Skeletal muscle satellite cell (primary cell): ENCODE measurements around the gene SMURF2.
"Not testable (repeated sequence)": the region's sequence is repeated elsewhere in the genome, so short reads cannot be mapped to it uniquely, and the experiment has no call there.

Experiments used
- H3K27me3 ChIP-seq: 2 replicates; pipeline ENCODE4 v1.7.0; 2013; ENCODE audit warnings: low read length; ENCODE audit not compliant: control insufficient read depth, insufficient read depth
- H3K36me3 ChIP-seq: 2 replicates; pipeline ENCODE4 v1.7.0; 2013; ENCODE audit warnings: mild to moderate bottlenecking, control low read depth, low read length; ENCODE audit not compliant: insufficient read depth
- H3K4me1 ChIP-seq: 2 replicates; pipeline ENCODE4 v1.7.0; 2013; ENCODE audit warnings: low read length; ENCODE audit not compliant: control insufficient read depth, insufficient read depth
- H3K4me2 ChIP-seq: 2 replicates; pipeline ENCODE4 v1.7.0; 2013; ENCODE audit warnings: mild to moderate bottlenecking, low read length
- H3K4me3 ChIP-seq: 2 replicates; pipeline ENCODE4 v1.7.0; 2013; ENCODE audit warnings: low read length
- H3K9ac ChIP-seq: 2 replicates; pipeline ENCODE4 v1.7.0; 2013; ENCODE audit warnings: mild to moderate bottlenecking, low read depth, low read length, moderate library complexity
- H3K9me3 ChIP-seq: replicated peaks from 2 replicates; pipeline ENCODE4 v1.7.0; 2013; ENCODE audit warnings: mild to moderate bottlenecking, control low read depth, low read length

Gene SMURF2

GRCh38 chr17:64687376-64687775 is 25.3 kb upstream of the SMURF2 start:
- no peaks in the 10 kb centered on the region for H3K36me3 ChIP-seq
- no peaks in the 10 kb centered on the region for H3K27me3 ChIP-seq
- H3K9ac ChIP-seq, result no peak overlapping the region
- no peak overlapping the region for H3K4me3 ChIP-seq
- H3K9me3 ChIP-seq, result no peaks in the 10 kb centered on the region
- peaks cover 37% of the 10 kb centered on the region for H3K4me1 ChIP-seq
- no peak overlapping the region for H3K4me2 ChIP-seq

DNA sequence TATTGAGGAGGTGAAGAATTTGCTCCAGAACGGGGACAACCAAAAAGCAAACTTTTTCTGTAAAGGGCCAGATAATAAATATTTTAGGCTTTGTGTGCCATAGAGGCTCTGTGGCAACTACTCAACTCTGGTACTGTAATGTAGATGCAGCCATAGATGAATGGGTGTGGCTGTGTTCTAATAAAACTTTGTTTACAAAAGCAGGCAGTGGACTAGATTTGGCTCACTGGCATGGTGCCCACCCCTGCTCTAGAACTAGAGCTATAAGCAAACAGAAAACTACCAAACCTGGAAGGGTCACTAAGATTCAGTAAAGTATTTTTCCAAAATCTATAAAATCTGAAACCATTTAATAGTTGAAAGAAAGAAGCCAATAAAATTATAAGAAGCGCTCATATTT is 24.6 kb upstream of the SMURF2 start:
- no peaks in the 10 kb centered on the region for H3K9me3 ChIP-seq
- no peak overlapping the region for H3K4me2 ChIP-seq
- H3K27me3 ChIP-seq, result no peaks in the 10 kb centered on the region
- H3K9ac ChIP-seq, result no peak overlapping the region
- H3K36me3 ChIP-seq, result no peaks in the 10 kb centered on the region
- H3K4me1 ChIP-seq, result peaks cover 44% of the 10 kb centered on the region
- H3K4me3 ChIP-seq, result no peak overlapping the region

GRCh38 chr17:64685705-64686104 is 23.6 kb upstream of the SMURF2 start:
- H3K9ac ChIP-seq, result no peak overlapping the region
- H3K9me3 ChIP-seq, result no peaks in the 10 kb centered on the region
- H3K4me1 ChIP-seq, result peaks cover 47% of the 10 kb centered on the region
- no peaks in the 10 kb centered on the region for H3K27me3 ChIP-seq
- no peaks in the 10 kb centered on the region for H3K36me3 ChIP-seq
- no peak overlapping the region for H3K4me2 ChIP-seq
- no peak overlapping the region for H3K4me3 ChIP-seq

GRCh38 chr17:64683796-64684195 is 21.7 kb upstream of the SMURF2 start:
- H3K27me3 ChIP-seq, result no peaks in the 10 kb centered on the region
- H3K4me3 ChIP-seq, result no peak overlapping the region
- no peak overlapping the region for H3K9ac ChIP-seq
- H3K4me1 ChIP-seq, result peaks cover 63% of the 10 kb centered on the region
- H3K36me3 ChIP-seq, result no peaks in the 10 kb centered on the region
- H3K4me2 ChIP-seq, result no peak overlapping the region
- H3K9me3 ChIP-seq, result no peaks in the 10 kb centered on the region

DNA sequence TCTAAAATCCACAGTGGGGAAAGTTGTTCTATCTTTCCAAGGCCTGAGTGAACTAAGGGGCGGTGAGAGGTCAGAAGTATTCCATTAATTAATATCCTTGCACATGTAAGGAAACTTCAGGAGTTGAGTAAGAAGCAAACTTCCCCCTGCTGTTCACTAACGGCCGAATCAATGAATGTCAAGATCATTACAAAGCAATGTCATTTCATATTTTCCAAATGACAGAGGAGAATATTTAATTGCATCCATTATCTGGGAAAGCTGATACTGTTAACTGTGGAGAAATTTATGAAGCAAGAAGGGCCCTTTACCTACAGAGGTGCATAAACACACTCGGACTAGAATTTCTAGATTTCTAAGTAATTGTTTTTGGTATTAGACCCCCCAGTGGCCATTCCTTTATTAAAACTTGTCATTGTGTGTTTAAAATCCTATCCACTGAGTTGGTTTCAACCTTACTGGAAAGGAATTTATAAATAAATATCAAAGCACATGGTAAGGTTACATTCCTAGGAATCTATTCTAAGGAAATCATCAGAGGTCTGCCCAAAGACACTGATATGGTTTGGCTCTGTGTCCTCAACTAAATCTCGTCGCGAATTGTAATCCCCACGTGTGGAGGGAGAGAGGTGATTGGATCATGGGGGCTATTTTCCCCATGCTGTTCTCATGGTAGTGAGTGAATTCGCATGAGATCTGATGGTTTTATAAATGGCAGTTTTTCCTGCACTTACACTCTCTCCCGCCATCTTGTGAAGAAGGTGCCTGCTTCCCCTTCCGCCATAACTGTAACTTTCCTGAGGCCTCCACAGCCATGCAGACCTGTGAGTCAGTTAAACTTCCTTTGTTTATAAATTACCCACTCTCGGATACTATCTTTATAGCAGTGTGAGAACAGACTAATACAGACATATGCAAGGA is 20.4 kb upstream of the SMURF2 start:
- no peaks in the 10 kb centered on the region for H3K9me3 ChIP-seq
- H3K4me1 ChIP-seq, result peaks cover 61% of the 10 kb centered on the region
- H3K36me3 ChIP-seq, result no peaks in the 10 kb centered on the region
- peak overlapping the region; percentile 49 for H3K9ac ChIP-seq
- H3K4me3 ChIP-seq, result no peak overlapping the region
- H3K27me3 ChIP-seq, result no peaks in the 10 kb centered on the region
- peak overlapping the region; percentile 47 for H3K4me2 ChIP-seq

DNA sequence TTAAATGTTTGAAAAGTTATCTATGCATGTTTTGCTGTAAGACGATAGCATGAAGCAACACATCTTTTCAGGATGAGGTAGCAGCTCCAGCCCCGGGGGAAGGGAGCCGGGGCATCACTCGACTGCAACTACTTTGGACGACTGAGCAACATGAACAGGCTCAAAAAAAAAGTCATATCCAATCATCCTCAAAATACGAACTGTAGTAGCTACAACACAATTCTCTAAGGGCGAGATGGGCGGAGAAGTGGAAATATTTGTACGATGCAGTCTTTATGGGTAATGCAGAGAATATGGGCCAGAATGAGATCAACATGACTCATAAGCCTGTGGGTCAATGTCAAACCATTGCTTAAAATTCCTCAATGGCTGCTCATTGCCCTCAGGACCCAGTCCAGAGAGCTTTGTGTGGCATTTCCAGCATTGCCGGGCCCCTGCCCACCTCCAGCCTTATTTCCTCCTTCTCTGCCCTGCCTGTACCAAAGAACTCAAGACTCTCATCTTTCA is 17.7 kb upstream of the SMURF2 start:
- no peaks in the 10 kb centered on the region for H3K9me3 ChIP-seq
- peaks cover 52% of the 10 kb centered on the region for H3K4me1 ChIP-seq
- H3K36me3 ChIP-seq, result no peaks in the 10 kb centered on the region
- H3K9ac ChIP-seq, result peak overlapping the region; percentile 88
- peak overlapping the region; percentile 43 for H3K4me3 ChIP-seq
- no peaks in the 10 kb centered on the region for H3K27me3 ChIP-seq
- peak overlapping the region; percentile 80 for H3K4me2 ChIP-seq

DNA sequence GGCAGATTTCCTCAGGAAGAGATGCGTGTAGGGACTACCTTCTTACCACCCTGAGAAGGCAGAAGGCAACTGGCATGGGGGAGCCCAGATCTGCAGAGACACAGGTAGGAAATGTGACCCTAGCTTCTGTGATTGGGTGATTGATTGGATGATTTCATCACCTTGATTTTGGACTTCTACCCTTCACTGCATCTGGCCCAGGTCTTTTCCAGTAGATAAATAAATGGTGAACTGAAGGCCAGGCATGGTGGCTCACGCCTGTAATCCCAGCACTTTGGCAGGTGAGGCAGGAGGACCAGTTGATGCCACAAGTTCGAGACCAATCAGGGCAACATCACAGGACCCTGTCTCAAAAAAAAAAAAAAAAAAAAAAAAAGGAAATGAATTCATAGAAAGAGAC is 14.7 kb upstream of the SMURF2 start:
- H3K36me3 ChIP-seq, result no peaks in the 10 kb centered on the region
- H3K4me2 ChIP-seq, result no peak overlapping the region
- no peak overlapping the region for H3K4me3 ChIP-seq
- H3K4me1 ChIP-seq, result peaks cover 33% of the 10 kb centered on the region
- no peak overlapping the region for H3K9ac ChIP-seq
- H3K9me3 ChIP-seq, result no peaks in the 10 kb centered on the region
- H3K27me3 ChIP-seq, result no peaks in the 10 kb centered on the region

- peaks cover 30% of the 10 kb centered on the region for H3K4me1 ChIP-seq
- not testable (repeated sequence) for H3K4me3 ChIP-seq, H3K27me3 ChIP-seq, H3K9me3 ChIP-seq, H3K36me3 ChIP-seq
- peak overlapping the region; percentile 45 for H3K9ac ChIP-seq
- peak overlapping the region; percentile 69 for H3K4me2 ChIP-seq
Measured at GRCh38 chr17:64670843-64671590, 8.9 kb upstream of the SMURF2 start.

DNA sequence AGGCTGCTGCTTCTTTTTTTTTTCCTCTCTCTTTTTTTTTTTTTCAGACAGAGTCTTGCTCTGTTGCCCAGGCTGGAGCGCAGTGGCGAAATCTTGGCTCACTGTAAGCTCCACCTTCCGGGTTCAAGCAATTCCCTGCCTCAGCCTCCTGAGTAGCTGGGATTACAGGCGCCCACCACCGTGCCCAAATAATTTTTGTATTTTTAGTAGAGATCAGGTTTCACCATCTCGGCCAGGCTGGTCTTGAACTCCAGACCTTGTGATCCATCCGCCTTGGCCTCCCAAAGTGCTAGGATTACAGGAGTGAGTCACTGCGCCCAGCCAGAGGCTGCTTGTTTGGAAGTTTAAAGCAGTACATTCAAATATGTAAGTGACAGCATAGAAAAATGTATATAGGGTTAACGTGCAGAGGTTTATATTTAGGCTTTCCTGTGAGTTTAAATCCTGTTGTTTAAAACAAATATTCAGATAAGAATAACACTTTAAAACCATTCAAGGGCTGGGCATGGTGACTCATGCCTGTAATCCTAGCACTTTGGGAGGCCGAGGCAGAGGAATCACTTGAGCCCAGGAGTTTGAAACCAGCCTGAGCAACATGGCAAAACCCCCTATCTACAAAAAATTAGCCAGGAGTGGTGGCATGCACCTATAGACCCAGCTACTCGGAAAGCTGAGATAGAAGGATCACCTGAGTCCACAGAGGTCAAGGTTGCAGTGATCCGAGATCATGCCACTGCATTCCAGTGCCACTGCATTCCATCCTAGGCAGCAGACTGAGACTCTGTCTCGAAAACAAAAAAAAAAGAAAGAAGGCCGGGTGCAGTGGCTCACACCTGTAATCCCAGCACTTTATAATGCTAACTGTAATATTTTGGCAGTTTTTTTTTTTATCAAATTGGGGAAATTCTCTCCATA is 6.0 kb upstream of the SMURF2 start:
- H3K4me3 ChIP-seq, result not testable (repeated sequence)
- H3K4me2 ChIP-seq, result peak overlapping the region; percentile 3
- peaks cover 40% of the 10 kb centered on the region for H3K4me1 ChIP-seq

GRCh38 chr17:64664299-64664981 is 2.3 kb upstream of the SMURF2 start:
- not testable (repeated sequence) for H3K27me3 ChIP-seq, H3K9me3 ChIP-seq, H3K4me3 ChIP-seq
- Histone ChIP-seq H3K36me3 (peaks cover 14% of the 10 kb centered on the region), H3K9ac (peak overlapping the region; percentile 42), H3K4me2 (peak overlapping the region; percentile 45), H3K4me1 (peaks cover 29% of the 10 kb centered on the region)

More for the DNA sequence above, 6.0 kb upstream of the SMURF2 start:
- H3K9me3 ChIP-seq, H3K9ac ChIP-seq, H3K36me3 ChIP-seq, H3K27me3 ChIP-seq: not testable (repeated sequence)
